SK-N-SH treated with all-trans-retinoic acid at 6 μM for 48 hours (cell line): Measurements from ENCODE around the gene CMC2.

ENCODE experiments used
- ESRRG ChIP-seq: fragments of 250-450 bp; sonication (Bioruptor Pico); IDR thresholded peaks from 2 replicates; pipeline ENCODE4 v1.6.1; 2021; ENCODE audit warnings: mild to moderate bottlenecking
- SNAI2 ChIP-seq: fragments of 250-450 bp; sonication (Bioruptor Pico); IDR thresholded peaks from 2 replicates; pipeline ENCODE4 v1.5.0; 2020; ENCODE audit warnings: mild to moderate bottlenecking, moderate library complexity
- TSHZ2 ChIP-seq: fragments of 250-450 bp; sonication (Bioruptor Pico); IDR thresholded peaks from 2 replicates; pipeline ENCODE4 v1.5.0; 2020; ENCODE audit warnings: mild to moderate bottlenecking, moderate library complexity
- ZFP3 ChIP-seq: fragments of 250-450 bp; sonication (Bioruptor Pico); IDR thresholded peaks from 2 replicates; pipeline ENCODE4 v1.5.0; 2020; ENCODE audit warnings: mild to moderate bottlenecking, moderate library complexity
- ZNF565 ChIP-seq: fragments of 450-650 bp; formaldehyde crosslinking; conservative IDR thresholded peaks from 2 replicates; pipeline ENCODE4 v1.5.0; 2020; ENCODE audit warnings: low read depth, mild to moderate bottlenecking, moderate library complexity
- TF ChIP-seq, protein P1 (sequence below): fragments of 250-450 bp; sonication (Bioruptor Pico); IDR thresholded peaks from 2 replicates; pipeline ENCODE4 v1.8.0; 2020; ENCODE audit warnings: mild to moderate bottlenecking, moderate library complexity, borderline replicate concordance

GRCh38 chr16:80984124-80984892, 22.4 kb downstream of the CMC2 start:
- no peak for TF ChIP-seq TSHZ2 (CRISPR knock-in tag)
- TF ChIP-seq ESRRG (CRISPR knock-in tag) = no peak
- no peak for TF ChIP-seq ZNF565 (CRISPR knock-in tag)
- TF ChIP-seq ZFP3 = no peak
- TF ChIP-seq SNAI2 = no peak
- TF ChIP-seq, protein P1, sequence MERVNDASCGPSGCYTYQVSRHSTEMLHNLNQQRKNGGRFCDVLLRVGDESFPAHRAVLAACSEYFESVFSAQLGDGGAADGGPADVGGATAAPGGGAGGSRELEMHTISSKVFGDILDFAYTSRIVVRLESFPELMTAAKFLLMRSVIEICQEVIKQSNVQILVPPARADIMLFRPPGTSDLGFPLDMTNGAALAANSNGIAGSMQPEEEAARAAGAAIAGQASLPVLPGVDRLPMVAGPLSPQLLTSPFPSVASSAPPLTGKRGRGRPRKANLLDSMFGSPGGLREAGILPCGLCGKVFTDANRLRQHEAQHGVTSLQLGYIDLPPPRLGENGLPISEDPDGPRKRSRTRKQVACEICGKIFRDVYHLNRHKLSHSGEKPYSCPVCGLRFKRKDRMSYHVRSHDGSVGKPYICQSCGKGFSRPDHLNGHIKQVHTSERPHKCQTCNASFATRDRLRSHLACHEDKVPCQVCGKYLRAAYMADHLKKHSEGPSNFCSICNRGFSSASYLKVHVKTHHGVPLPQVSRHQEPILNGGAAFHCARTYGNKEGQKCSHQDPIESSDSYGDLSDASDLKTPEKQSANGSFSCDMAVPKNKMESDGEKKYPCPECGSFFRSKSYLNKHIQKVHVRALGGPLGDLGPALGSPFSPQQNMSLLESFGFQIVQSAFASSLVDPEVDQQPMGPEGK (CRISPR knock-in tag) = no peak
